Mesodermal cell (in vitro differentiated cells): Measurements from ENCODE around the gene TOM1.

ENCODE experiments used
- H3K27ac ChIP-seq: 2 replicates; pipeline ENCODE4 v1.7.0; 2013; ENCODE audit warnings: mild to moderate bottlenecking, low read depth, low read length, moderate library complexity; ENCODE audit not compliant: severe bottlenecking
- H3K36me3 ChIP-seq: 2 replicates; pipeline ENCODE4 v1.7.1; 2013; ENCODE audit warnings: mild to moderate bottlenecking, low read length, moderate library complexity; ENCODE audit not compliant: control insufficient read depth, insufficient read depth
- H3K4me1 ChIP-seq: one replicate; pipeline ENCODE4 v1.7.1; 2013; ENCODE audit warnings: mild to moderate bottlenecking, low read length; ENCODE audit not compliant: insufficient read depth, control insufficient read depth, poor library complexity, severe bottlenecking
- H3K4me3 ChIP-seq: 2 replicates; pipeline ENCODE4 v1.7.0; 2013; ENCODE audit warnings: low read length, control low read depth, mild to moderate bottlenecking; ENCODE audit not compliant: insufficient read depth, poor library complexity, severe bottlenecking; ENCODE audit errors: extremely low read depth
- H3K9me3 ChIP-seq: 2 replicates; pipeline ENCODE4 v1.7.1; 2013; ENCODE audit warnings: mild to moderate bottlenecking, low read length, moderate library complexity; ENCODE audit not compliant: control insufficient read depth
- WGBS, 2 experiments: methylation state at CpG; one replicate each; pipeline ENCODE4 v1.1.5; 2013; ENCODE audit warnings: missing lambda C conversion rate in 2 of 2; ENCODE audit not compliant: insufficient coverage in 2 of 2; 5-methylcytosine and 5-hydroxymethylcytosine counted together

TOM1 gene

DNA sequence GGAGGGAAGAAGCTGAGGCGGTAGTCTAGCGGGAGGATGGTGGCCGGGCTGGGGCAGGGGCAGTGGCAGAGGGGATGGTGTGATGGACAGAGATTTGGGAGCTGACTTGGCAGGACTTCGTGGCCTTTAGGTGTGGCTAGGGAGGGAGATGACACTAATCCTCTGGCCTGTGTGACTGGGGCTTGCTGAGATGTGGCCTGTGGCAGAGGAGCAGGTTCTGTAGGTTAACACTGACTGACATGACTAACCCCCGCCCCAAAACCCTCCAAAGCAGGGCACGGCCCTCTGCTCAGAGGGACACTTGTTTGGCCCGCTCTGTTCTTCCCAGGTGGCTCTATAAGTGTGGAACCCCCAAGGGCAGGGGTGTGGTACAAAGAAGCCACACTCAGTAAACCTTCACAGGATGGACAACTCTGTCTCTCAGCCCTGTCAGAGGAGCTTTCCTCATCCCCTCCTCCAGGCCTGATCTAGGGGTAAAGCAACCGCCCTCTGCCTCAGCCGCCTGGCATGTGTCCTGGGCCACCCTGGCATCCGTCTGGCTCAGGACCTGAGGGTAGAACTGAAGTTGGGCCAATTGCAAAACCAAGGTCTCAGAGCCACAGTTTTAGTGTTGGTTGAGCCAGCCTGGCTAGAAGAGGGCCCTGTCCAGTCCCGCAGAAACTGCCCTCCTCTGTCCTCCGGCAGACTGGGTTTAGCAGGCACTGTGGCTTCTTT is 15.6 kb downstream of the TOM1 start:
- H3K4me1 ChIP-seq = peaks cover 20% of the 10 kb centered on the region
- H3K27ac ChIP-seq = no peak overlapping the region
- H3K4me3 ChIP-seq = no peak overlapping the region
- H3K9me3 ChIP-seq = no peaks in the 10 kb centered on the region
- H3K36me3 ChIP-seq = peaks cover 11% of the 10 kb centered on the region
- 93% methylated on average over 11 to 12 of the region's 12 CpGs for WGBS, 2 experiments

GRCh38 chr22:35315855-35316745 is 16.4 kb downstream of the TOM1 start:
- peaks cover 14% of the 10 kb centered on the region for H3K36me3 ChIP-seq
- WGBS, 2 experiments = 90 to 92% methylated on average over 23 to 25 of the region's 27 CpGs

GRCh38 chr22:35316751-35317150 is 17.1 kb downstream of the TOM1 start:
- H3K4me1 ChIP-seq = peaks cover 11% of the 10 kb centered on the region
- peaks cover 16% of the 10 kb centered on the region for H3K36me3 ChIP-seq
- 89 to 91% methylated on average over 4 to 6 of the region's 7 CpGs for WGBS, 2 experiments
- H3K4me3 ChIP-seq = no peak overlapping the region
- no peaks in the 10 kb centered on the region for H3K9me3 ChIP-seq
- no peak overlapping the region for H3K27ac ChIP-seq

More at GRCh38 chr22:35315855-35316745, 16.4 kb downstream of the TOM1 start:
- Histone ChIP-seq H3K27ac (no peak overlapping the region), H3K9me3 (no peaks in the 10 kb centered on the region), H3K4me3 (no peak overlapping the region), H3K4me1 (peaks cover 15% of the 10 kb centered on the region)

DNA sequence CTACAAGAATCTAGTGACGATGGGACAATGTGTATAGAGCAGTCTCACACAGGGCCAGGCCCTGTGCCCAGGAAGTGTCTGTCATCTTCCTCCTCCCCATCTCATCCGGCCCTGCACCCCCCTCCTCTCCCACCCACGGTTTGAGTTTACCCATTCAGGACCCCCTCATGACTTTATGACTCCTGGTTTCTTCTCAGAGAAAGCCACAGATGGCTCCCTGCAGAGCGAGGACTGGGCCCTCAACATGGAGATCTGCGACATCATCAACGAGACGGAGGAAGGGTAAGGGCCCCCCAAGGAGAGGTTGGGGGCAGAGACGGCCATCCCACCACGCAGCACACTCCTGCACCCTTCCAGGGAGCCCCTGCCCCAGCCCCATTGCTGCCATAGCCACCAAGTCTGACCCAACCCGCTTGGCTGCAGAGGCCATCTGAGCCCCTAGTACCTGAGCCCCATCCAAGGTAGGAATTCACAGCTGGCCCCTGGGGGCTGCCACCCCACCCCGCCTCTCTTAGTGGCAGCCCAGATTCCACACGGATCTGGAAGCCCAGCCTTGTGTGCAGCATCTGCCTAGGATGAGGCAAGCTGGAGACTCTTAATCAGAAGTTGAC is 18.1 kb downstream of the TOM1 start:
- Histone ChIP-seq H3K9me3 (no peaks in the 10 kb centered on the region), H3K4me3 (no peak overlapping the region), H3K4me1 (peaks cover 8% of the 10 kb centered on the region), H3K36me3 (peaks cover 26% of the 10 kb centered on the region), H3K27ac (no peak overlapping the region)
- 86 to 87% methylated on average over 11 to 12 of the region's 12 CpGs for WGBS, 2 experiments

DNA sequence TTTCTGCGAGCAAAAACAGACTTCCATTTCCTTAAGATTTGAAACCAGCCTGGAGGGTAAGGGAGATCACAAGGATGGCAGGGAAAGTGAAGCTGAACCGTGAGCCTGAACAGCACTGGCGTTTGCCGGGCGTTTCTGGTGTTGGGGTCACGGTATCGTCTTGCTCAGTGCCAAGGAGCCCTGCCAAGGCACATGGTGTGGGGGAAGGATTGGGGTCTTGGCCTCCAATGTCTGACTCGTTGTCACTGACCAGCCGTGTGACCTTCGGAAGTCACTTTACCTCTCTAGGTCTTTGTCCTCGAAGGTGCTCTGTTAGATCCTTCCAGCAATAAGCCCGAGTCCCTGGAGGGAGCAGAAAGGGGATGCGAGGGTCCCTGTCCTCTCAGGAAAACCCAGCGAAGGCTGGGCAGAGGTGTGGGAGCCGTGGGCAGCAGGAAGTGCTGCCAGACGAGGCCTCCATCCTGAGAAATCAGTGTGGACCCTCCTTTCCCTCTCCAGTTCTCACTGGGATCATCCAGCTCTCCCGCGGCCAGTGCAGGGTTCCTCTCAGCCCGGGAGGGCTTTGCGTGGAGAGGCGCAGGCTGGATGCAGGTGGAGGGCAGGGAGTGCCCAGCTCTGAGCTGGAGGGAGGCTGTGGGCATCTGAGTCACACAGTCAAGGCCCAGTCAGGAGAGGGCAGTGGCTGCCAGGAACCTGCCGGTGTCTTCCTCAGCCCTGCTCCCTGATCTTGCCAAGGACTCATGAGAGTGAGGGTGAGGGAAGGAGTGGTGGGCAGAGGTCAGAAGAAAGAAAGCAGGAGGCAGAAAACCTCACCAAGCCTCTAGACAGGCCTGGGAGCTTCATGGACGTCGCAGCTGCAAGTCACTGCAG is 18.9 kb downstream of the TOM1 start:
- H3K4me1 ChIP-seq = peaks cover under 1% of the 10 kb centered on the region
- H3K4me3 ChIP-seq = no peak overlapping the region
- H3K9me3 ChIP-seq = no peaks in the 10 kb centered on the region
- 92 to 95% methylated on average over 20 to 22 of the region's 24 CpGs for WGBS, 2 experiments
- peaks cover 34% of the 10 kb centered on the region for H3K36me3 ChIP-seq
- H3K27ac ChIP-seq = no peak overlapping the region

GRCh38 chr22:35319244-35319985 is 19.7 kb downstream of the TOM1 start:
- Histone ChIP-seq H3K27ac (no peak overlapping the region), H3K36me3 (peaks cover 42% of the 10 kb centered on the region), H3K4me1 (no peaks in the 10 kb centered on the region), H3K9me3 (no peaks in the 10 kb centered on the region), H3K4me3 (no peak overlapping the region)
- WGBS, 2 experiments = 90 to 93% methylated on average over 16 of the region's 18 CpGs

GRCh38 chr22:35322126-35322525 is 22.4 kb downstream of the TOM1 start:
- no peaks in the 10 kb centered on the region for H3K4me1 ChIP-seq
- WGBS, 2 experiments = 98 to 100% methylated on average over 5 to 7 of the region's 10 CpGs

GRCh38 chr22:35322893-35323292 is 23.2 kb downstream of the TOM1 start:
- Histone ChIP-seq H3K4me3 (no peak overlapping the region), H3K36me3 (peaks cover 71% of the 10 kb centered on the region), H3K9me3 (no peaks in the 10 kb centered on the region), H3K4me1 (no peaks in the 10 kb centered on the region), H3K27ac (no peak overlapping the region)
- 94 to 96% methylated on average over 10 to 15 of the region's 15 CpGs for WGBS, 2 experiments

More at GRCh38 chr22:35322126-35322525, 22.4 kb downstream of the TOM1 start:
- H3K27ac ChIP-seq = no peak overlapping the region
- H3K36me3 ChIP-seq = peaks cover 63% of the 10 kb centered on the region
- H3K4me3 ChIP-seq = no peak overlapping the region
- no peaks in the 10 kb centered on the region for H3K9me3 ChIP-seq

DNA sequence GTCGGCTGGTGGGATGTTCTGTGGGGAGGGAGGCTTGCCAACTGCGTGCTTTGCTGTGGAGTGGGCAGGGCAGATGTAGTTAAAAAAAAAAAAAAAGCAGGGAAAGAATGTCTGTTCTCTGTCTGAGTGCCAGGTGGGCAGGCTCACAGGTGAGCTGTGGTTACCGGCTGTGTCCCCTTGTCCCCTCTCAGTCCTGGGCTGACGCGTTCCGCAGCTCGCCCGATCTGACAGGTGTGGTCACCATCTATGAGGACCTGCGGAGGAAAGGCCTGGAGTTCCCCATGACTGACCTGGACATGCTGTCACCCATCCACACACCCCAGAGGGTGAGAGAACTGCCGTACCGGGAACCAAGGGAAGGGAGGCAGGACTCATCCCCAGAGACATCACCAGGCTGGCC is 23.6 kb downstream of the TOM1 start:
- Histone ChIP-seq H3K4me3 (no peak overlapping the region), H3K9me3 (no peaks in the 10 kb centered on the region), H3K27ac (no peak overlapping the region), H3K36me3 (peaks cover 74% of the 10 kb centered on the region), H3K4me1 (no peaks in the 10 kb centered on the region)
- WGBS, 2 experiments = 93 to 96% methylated on average over 8 to 11 of the region's 11 CpGs
